BLaER1 treated with 17β-estradiol and CSF1 and Interleukin-3, amounts not matched to agents 10 nM and 100 nM (cell line): ENCODE data around the gene FAM117B.

ENCODE experiments used
- H3K27ac ChIP-seq, 11 experiments: shearing (Covaris generic); formaldehyde crosslinking; 2 replicates each; pipeline ENCODE4 v1.8.1; 2022
- H3K27me3 ChIP-seq, 11 experiments: shearing (Covaris generic); formaldehyde crosslinking; 2 replicates each; pipeline ENCODE4 v1.8.1; 2022
- H3K36me3 ChIP-seq, 11 experiments: shearing (Covaris generic); formaldehyde crosslinking; 2 replicates each; pipeline ENCODE4 v1.8.1; 2022
- H3K4me1 ChIP-seq, 10 experiments: shearing (Covaris generic); formaldehyde crosslinking; 2 replicates each; pipeline ENCODE4 v1.8.1; 2022
- H3K4me2 ChIP-seq, 11 experiments: shearing (Covaris generic); formaldehyde crosslinking; 2 replicates each; pipeline ENCODE4 v1.8.1; 2022
- H3K4me3 ChIP-seq, 10 experiments: shearing (Covaris generic); formaldehyde crosslinking; 2 replicates each; pipeline ENCODE4 v1.8.1; 2022
- H3K9ac ChIP-seq, 11 experiments: shearing (Covaris generic); formaldehyde crosslinking; 2 replicates each; pipeline ENCODE4 v1.8.1; 2022
- H3K9me3 ChIP-seq, 11 experiments: shearing (Covaris generic); formaldehyde crosslinking; replicated peaks in 1 of 11; 2 replicates each; pipeline ENCODE4 v1.8.1; 2022
- H4K20me1 ChIP-seq, 11 experiments: shearing (Covaris generic); formaldehyde crosslinking; 2 replicates each; pipeline ENCODE4 v1.8.1; 2022
- Cebpa-rat ChIP-seq, 11 experiments: shearing (Covaris generic); IDR thresholded peaks; 2 replicates each; pipeline ENCODE4 v1.8.1; 2022

The FAM117B gene

DNA sequence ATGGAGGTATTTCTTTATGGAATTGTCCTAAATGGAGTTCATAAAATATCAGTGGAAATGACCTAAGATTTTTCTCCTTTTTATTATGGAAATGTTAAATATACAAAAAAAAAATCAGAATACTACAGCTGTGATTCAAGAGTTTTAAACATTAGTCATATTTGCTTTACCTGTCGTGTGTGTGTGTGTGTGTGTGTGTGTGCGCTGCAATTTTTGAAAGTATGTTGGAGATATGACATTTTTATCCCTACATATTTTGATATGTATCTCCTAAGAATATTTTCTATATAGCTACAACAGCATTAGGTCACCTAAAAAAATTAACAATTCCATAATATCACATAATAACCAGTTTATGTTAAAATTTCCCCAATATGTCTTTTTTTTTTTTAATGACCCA, 85.5 kb downstream of the FAM117B start:
- Histone ChIP-seq H3K9me3 (peaks cover 24 to 29% (median 28%) of the 10 kb centered on the region in 11 experiments), H3K4me1 (peaks cover 0 to 9% (median 0%) of the 10 kb centered on the region in 10 experiments; a peak in 2 of 20 replicates), H3K4me3 (no peak overlapping the region), H3K9ac (no peak overlapping the region), H3K27ac (no peak overlapping the region), H4K20me1 (peaks cover 0 to 3% (median 0%) of the 10 kb centered on the region in 11 experiments; a peak in 1 of 22 replicates), H3K27me3 (no peaks in the 10 kb centered on the region), H3K36me3 (peaks cover 0 to 17% (median 4%) of the 10 kb centered on the region in 11 experiments; a peak in 8 of 22 replicates), H3K4me2 (no peak overlapping the region)
- TF ChIP-seq Cebpa-rat (IDR thresholded peaks at IDR 0.05): no peak

DNA sequence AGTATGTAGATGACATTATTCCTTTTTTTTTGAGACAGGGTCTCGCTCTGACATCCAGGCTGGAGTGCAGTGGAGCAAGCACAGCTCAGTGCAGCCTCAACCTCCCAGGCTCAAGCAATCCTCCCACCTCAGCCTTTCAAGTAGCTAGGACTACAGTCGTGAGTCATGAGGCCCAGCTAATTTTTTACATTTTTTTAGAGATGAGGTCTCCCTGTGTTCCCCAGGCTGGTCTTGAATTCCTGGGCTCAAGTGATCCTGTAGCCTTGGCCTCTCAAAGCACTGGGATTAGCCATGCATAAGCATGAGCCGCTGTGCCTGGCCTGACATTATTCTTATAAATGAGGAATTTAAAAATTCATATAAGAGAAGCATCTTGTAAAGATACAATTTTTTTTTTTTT, 86.9 kb downstream of the FAM117B start:
- H3K36me3 ChIP-seq: peaks cover 0 to 29% (median 11%) of the 10 kb centered on the region in 11 experiments; a peak in 12 of 22 replicates
- H4K20me1 ChIP-seq: peaks cover 0 to 3% (median 0%) of the 10 kb centered on the region in 11 experiments; a peak in 1 of 22 replicates
- H3K27ac ChIP-seq: no peak overlapping the region
- no peak overlapping the region for H3K4me2 ChIP-seq
- no peak overlapping the region for H3K4me3 ChIP-seq
- H3K9ac ChIP-seq: no peak overlapping the region
- H3K27me3 ChIP-seq: no peaks in the 10 kb centered on the region
- peaks cover 10 to 15% (median 14%) of the 10 kb centered on the region in 11 experiments for H3K9me3 ChIP-seq
- TF ChIP-seq Cebpa-rat (IDR thresholded peaks at IDR 0.05): no peak
- H3K4me1 ChIP-seq: peaks cover 0 to 9% (median 0%) of the 10 kb centered on the region in 10 experiments; a peak in 2 of 20 replicates

DNA sequence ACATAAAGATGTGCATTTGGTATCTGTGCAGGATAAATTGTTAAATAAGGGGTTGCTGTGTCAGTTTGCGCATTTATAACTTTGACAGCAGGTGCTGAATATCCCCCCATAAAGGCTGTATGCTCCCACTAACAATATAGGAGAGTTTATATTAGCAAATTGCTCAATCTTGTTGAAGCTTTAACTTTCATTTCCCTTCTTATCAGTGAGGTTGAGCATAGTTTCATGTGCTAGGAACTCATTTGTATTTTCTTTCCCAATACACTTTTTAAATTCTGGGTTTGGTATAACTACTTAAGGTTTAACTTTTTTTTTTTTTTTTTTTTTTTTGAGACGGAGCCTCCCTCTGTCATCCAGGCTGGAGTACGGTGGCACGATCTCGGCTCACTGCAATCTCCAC, 89.0 kb downstream of the FAM117B start:
- Histone ChIP-seq H3K9me3 (no peaks in the 10 kb centered on the region), H4K20me1 (no peaks in the 10 kb centered on the region), H3K36me3 (peaks cover 0 to 38% (median 18%) of the 10 kb centered on the region in 11 experiments; a peak in 14 of 22 replicates), H3K4me1 (peaks cover 0 to 9% (median 0%) of the 10 kb centered on the region in 10 experiments; a peak in 2 of 20 replicates), H3K27me3 (no peaks in the 10 kb centered on the region), H3K4me3 (no peak overlapping the region), H3K27ac (no peak overlapping the region), H3K4me2 (no peak overlapping the region), H3K9ac (no peak overlapping the region)
- no peak for TF ChIP-seq Cebpa-rat (IDR thresholded peaks at IDR 0.05)

DNA sequence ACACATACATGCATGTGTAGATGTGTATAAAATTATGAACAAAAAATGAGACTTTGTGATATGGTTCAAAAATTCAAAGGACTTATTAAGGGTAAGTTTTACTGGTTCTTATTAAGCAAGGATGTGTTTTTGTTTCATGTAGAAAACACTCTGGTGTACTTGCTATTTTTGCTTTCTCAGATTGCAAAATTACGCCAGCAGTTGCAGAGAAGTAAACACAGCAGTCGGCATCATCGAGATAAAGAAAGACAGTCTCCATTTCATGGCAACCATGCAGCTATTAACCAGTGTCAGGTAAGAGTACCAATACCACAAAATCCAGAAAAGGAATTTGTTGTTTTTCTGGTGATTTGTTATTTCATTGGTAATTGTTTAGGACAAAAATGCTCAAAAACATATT, 91.3 kb downstream of the FAM117B start:
- Histone ChIP-seq H3K36me3 (peaks cover 0 to 59% (median 37%) of the 10 kb centered on the region in 11 experiments; a peak in 16 of 22 replicates), H3K27me3 (no peaks in the 10 kb centered on the region), H3K9me3 (peaks cover 0 to 13% (median 6%) of the 10 kb centered on the region in 11 experiments; a peak in 6 of 22 replicates), H3K9ac (no peak overlapping the region), H3K4me1 (peaks cover 0 to 9% (median 0%) of the 10 kb centered on the region in 10 experiments; a peak in 2 of 20 replicates), H3K27ac (no peak overlapping the region), H4K20me1 (no peaks in the 10 kb centered on the region), H3K4me3 (no peak overlapping the region), H3K4me2 (no peak overlapping the region)
- no peak for TF ChIP-seq Cebpa-rat (IDR thresholded peaks at IDR 0.05)

DNA sequence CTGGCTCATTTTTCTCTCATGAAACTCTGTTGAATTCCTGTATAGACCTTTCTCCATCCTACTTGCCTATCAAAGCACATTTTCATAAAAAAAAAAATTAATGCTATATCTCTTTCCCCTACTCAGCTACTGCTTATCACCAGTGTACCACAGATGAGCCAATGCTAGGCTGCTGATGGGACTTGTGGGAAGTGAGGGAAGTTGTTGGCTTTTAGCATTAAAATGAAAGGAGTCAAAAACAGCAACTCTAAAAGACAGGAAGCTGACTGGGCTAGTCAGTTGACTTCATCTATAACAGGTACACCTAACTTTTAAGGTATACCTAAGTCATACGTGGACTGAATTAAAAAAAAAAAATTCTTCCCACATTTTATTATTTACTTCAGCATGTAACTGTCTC, 102.1 kb downstream of the FAM117B start:
- Histone ChIP-seq H3K27ac (no peak overlapping the region), H3K9me3 (peaks cover 22 to 41% (median 33%) of the 10 kb centered on the region in 11 experiments), H3K27me3 (no peaks in the 10 kb centered on the region), H3K4me2 (no peak overlapping the region), H4K20me1 (no peaks in the 10 kb centered on the region), H3K9ac (no peak overlapping the region), H3K4me1 (no peaks in the 10 kb centered on the region), H3K4me3 (no peak overlapping the region), H3K36me3 (peaks cover 16 to 53% (median 39%) of the 10 kb centered on the region in 11 experiments)
- TF ChIP-seq Cebpa-rat (IDR thresholded peaks at IDR 0.05): no peak

DNA sequence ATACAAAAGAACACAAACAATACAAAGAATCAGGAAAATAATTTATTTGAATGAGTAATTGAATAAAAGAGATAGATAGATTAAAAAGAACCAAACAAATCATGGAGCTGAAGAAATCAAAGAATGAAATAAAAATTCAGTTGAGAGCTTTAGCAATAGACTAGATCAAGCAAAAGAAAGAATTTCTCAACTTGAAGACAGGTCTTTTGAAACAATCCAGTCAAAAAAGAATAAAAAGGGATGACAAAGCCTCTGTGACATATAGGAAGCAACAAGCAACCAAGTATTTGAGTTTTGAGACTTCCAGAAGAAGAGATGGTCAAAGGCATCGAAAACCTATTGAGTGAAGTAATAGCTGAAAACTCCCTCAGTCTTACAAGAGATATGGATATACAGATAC, 108.8 kb downstream of the FAM117B start:
- peaks cover 17 to 52% (median 40%) of the 10 kb centered on the region in 11 experiments; a peak in 21 of 22 replicates for H3K36me3 ChIP-seq
- H3K4me1 ChIP-seq: no peaks in the 10 kb centered on the region
- H4K20me1 ChIP-seq: no peaks in the 10 kb centered on the region
- no peak overlapping the region for H3K4me2 ChIP-seq
- no peak for TF ChIP-seq Cebpa-rat (IDR thresholded peaks at IDR 0.05)
- H3K27me3 ChIP-seq: no peaks in the 10 kb centered on the region
- peaks cover 42 to 68% (median 55%) of the 10 kb centered on the region in 11 experiments for H3K9me3 ChIP-seq
- no peak overlapping the region for H3K9ac ChIP-seq
- no peak overlapping the region for H3K27ac ChIP-seq
- H3K4me3 ChIP-seq: no peak overlapping the region

DNA sequence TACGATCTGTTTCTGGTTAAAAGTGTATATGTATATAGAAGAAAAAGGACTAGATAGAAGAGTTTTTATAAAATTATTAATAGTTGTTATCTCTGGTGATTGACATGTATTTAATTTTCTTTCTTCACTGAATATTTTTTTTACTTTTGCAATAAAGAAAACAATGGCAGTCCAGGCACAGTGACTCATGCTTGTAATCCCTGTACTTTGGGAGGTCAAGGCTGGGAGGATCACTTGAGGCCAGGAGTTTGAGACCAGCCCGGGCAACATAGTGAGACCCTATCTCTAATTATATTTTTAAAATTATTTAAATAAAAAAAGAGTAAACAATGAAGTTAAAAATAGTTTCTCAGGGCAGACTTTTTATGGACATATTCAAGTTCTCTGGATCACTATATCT, 114.7 kb downstream of the FAM117B start:
- H3K36me3 ChIP-seq: peaks cover 0 to 14% (median 7%) of the 10 kb centered on the region in 11 experiments; a peak in 12 of 22 replicates
- no peaks in the 10 kb centered on the region for H3K27me3 ChIP-seq
- no peak overlapping the region for H3K4me2 ChIP-seq
- peaks cover 13 to 39% (median 18%) of the 10 kb centered on the region in 11 experiments for H3K9me3 ChIP-seq
- H3K4me1 ChIP-seq: peaks cover 0 to 10% (median 5%) of the 10 kb centered on the region in 10 experiments; a peak in 8 of 20 replicates
- H4K20me1 ChIP-seq: no peaks in the 10 kb centered on the region
- H3K27ac ChIP-seq: no peak overlapping the region
- no peak overlapping the region for H3K9ac ChIP-seq
- H3K4me3 ChIP-seq: no peak overlapping the region
- no peak for TF ChIP-seq Cebpa-rat (IDR thresholded peaks at IDR 0.05)

DNA sequence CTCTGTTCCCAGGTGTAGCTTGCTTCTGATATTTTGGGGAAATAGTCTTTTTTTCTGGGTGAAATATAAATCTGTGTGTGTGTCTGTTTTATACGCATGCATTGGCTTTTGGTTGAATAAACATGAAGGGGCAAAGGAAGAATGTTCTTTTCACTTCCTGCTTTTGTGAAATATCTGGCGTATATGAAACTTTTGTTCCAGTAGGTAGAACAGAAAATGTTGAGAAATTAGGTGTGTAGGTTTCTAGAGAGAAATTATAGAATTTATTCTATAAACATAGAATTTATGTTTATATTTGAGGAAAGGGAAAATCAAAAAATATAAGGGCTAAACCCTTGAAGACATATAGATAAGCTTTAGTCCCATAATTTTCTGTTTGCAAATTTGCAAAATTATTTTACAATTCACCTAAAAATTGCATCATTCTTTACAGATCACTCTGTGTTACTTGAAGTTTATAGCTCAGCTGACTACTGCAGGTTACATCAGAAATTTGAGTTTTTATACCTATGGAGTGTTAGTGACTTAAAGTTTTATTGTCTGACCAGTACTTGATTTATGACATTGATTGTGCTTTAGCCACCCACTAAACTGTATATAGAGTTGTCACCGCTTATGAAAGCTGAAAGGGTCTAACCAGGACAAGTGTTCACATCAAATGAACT, 116.1 kb downstream of the FAM117B start:
- Histone ChIP-seq H3K4me2 (peak overlapping the region in 2 of 11 experiments; percentile 37 to 52; a peak in 1 of 22 replicates), H4K20me1 (no peaks in the 10 kb centered on the region), H3K9me3 (peaks cover 0 to 25% (median 3%) of the 10 kb centered on the region in 11 experiments; a peak in 8 of 22 replicates), H3K36me3 (peaks cover 0 to 21% (median 0%) of the 10 kb centered on the region in 11 experiments; a peak in 6 of 22 replicates), H3K9ac (no peak overlapping the region), H3K27me3 (no peaks in the 10 kb centered on the region), H3K4me1 (peaks cover 0 to 10% (median 5%) of the 10 kb centered on the region in 10 experiments; a peak in 8 of 20 replicates), H3K27ac (no peak overlapping the region), H3K4me3 (no peak overlapping the region)
- TF ChIP-seq Cebpa-rat (IDR thresholded peaks at IDR 0.05): no peak

DNA sequence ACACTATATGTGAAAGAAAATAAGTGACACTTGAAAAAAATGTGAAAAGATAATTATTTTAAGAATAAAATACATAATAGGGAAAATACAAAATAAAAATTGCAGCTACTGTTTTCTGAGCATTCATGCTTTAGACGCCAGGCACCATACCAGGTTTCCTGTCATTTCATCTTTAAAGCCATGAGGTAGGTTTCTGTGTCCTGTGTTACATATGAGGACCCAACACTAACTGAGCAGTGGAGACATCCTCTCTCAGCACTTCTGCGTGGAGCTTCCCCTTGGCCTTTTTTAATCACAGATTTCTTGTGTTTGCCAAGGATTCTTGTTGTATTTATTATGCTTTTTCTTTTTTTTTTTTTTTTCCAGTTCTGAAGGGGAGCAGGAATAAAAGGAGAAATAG, 117.3 kb downstream of the FAM117B start:
- Histone ChIP-seq H3K27me3 (no peaks in the 10 kb centered on the region), H3K27ac (no peak overlapping the region), H3K36me3 (peaks cover 2 to 33% (median 10%) of the 10 kb centered on the region in 11 experiments; a peak in 16 of 22 replicates), H3K9me3 (peaks cover 0 to 13% (median 0%) of the 10 kb centered on the region in 11 experiments; a peak in 4 of 22 replicates), H3K4me2 (no peak overlapping the region), H3K9ac (no peak overlapping the region), H3K4me3 (no peak overlapping the region), H3K4me1 (peaks cover 0 to 10% (median 5%) of the 10 kb centered on the region in 10 experiments; a peak in 8 of 20 replicates), H4K20me1 (no peaks in the 10 kb centered on the region)
- TF ChIP-seq Cebpa-rat (IDR thresholded peaks at IDR 0.05): no peak
